CD1c-positive myeloid dendritic cell (primary cell): ENCODE results near the gene NLRP6.
A peak's percentile ranks its signal among the peaks of the same experiment; 100 is the strongest.
"Not testable (repeated sequence)": the region's sequence is repeated elsewhere in the genome, so short reads cannot be mapped to it uniquely, and the experiment has no call there.

Experiments used
- DNase-seq: peaks from one replicate; pipeline ENCODE4 v3.0.0-alpha.2; 2016; ENCODE audit errors: extremely low spot score

NLRP6 gene

DNA sequence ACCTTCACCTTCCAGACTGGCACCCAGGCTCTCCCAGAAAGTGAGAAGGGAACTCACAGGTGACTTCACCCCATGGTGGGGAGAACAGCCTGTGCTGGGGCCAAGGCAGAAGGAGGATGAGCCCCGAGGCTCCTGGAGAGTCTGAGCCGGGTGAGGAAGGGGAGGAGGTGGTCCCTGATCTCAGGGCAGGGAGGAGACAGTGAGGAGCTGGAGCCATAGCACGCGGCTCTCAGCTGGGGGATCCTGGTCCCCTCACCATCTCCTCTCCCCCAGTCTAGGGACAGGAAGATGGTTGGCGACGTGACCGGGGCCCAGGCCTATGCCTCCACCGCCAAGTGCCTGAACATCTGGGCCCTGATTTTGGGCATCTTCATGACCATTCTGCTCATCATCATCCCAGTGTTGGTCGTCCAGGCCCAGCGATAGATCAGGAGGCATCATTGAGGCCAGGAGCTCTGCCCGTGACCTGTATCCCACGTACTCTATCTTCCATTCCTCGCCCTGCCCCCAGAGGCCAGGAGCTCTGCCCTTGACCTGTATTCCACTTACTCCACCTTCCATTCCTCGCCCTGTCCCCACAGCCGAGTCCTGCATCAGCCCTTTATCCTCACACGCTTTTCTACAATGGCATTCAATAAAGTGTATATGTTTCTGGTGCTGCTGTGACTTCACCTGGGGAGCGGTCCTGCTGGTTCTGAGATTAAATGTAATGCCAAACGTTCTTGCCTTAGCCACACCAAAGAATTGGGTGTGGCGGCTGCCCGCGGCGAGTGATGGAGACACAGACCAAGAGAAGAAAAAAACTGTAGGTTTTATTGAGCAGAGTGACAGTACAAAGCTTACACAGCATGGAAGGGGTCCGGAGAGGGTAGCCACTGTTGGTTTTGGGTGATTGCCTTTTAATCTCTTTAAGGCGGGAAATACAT lies 30.8 kb downstream of the NLRP6 start:
- DNase-seq = not testable (repeated sequence)

DNA sequence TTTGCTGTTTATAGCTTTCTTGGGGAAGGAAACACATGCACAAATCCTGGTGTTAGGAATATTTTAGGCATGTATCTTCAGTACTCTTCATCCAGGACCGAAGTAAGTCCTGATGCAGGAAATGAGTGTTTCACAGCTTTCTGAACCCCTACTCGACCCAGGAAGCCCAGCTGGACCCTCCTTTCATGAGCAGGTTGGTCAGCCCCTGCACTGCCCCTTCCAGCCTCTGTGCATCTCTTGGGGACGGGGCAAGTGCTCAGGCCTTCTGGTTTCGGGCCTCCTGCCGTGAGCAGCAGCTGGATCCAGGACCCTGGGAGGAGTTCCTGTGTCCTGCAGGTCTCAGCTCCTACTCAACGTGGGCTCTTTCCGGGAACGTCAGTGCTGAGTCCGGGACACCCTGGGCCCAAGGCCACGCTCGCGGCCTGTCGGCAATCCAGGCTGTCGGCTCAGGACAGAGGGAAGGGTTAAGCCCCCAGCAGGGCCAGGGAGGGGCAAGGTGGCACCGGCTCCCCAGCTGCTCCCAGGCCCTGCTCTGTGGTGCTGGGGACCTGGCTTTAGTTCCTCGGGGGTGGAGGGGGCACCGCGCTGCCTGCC lies 31.9 kb downstream of the NLRP6 start:
- not testable (repeated sequence) for DNase-seq

DNA sequence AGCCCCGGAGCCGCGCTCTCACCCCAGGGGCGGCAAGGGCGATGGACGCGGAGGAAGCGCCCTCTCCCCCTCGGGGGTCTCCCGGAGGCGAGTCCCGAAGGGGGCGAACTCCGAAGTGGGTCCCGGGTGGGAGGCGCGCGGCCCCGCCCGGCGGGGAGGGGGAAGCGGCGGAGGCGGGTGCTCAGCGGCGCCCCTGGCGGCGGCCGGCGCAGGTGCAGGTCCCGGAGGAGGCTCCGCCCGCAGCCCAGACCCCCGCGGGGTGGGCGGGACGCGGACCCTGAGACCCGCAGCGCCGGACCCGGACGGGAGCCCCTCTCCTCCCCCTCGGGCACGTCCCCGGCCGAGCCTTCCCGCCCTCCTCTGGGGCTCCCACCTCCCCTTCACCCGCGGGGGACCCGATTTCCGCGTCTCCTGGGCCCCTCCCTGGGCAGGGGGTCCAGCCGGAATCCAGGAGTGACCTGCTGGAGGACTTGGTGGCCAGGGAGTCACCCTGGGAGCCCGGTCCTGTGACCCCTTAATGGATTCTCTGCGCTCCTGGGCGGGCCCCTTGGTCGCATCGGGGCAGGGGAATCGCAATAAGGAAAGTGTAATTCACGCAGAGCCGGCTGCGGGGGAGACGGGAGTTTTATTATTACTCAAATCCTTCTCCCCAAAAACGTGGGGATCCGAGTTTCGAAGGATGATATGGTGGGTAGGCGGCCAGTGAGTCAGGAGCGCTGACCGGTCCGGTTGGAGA lies 33.0 kb downstream of the NLRP6 start:
- DNase-seq = not testable (repeated sequence)

DNA sequence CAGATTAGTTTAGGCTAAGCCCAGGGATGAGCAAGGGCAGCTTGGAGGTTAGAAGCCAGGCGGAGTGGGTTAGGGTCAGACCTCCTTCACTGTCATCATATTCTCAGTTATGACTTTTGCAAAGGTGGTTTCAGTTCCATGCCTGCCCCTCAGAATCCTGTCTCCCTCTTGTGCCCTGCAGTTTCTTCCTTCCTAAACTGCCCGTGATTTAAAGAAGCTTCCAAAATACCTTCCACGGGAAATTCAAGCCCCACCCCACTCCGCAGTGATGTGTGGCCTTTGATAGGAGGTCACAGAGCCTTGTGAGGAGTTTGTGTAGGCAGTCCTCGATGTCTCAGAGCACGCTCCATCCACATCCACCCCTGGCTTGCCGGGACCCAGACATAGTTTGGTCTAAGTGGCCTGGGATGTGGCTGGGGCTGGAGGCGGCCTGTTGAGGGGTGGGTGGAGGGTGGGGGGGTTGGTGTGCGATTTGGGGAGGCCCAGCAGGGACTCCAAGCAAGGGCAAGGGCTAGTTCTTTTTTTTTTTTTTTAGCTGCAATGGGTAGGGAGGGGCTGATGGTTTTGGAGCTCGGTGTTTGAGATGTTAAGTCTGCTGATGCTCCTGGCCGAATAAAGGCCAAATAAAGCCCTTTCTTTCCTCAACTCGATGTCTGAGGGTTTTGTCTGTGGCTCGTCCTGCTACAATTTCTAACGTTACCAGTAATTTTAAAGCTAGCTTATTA lies 34.0 kb downstream of the NLRP6 start:
- no peak for DNase-seq

DNA sequence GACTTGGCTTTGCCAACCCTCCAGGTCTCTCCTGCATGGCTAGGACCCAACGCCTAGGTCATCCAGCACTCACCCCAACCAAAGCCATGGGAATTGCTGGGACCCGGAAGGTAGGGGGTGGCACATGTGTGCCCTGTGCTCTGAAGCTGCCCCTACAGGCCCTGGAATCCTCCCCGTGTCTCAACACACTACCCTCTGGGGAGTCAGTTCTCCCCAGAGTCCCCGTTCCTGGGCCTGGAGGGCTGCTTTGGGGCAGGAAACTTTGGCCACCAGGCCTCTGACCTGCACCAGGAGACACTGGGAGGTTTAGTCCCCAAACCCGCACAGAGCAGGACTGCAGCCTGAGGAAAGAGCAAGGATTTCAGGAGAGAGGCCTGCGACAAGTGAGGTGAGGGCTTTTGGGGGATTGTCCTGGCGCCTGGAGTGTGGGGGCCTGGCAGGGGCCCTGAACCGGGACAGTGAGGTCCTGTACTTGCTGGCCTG lies 35.1 kb downstream of the NLRP6 start:
- no peak for DNase-seq

DNA sequence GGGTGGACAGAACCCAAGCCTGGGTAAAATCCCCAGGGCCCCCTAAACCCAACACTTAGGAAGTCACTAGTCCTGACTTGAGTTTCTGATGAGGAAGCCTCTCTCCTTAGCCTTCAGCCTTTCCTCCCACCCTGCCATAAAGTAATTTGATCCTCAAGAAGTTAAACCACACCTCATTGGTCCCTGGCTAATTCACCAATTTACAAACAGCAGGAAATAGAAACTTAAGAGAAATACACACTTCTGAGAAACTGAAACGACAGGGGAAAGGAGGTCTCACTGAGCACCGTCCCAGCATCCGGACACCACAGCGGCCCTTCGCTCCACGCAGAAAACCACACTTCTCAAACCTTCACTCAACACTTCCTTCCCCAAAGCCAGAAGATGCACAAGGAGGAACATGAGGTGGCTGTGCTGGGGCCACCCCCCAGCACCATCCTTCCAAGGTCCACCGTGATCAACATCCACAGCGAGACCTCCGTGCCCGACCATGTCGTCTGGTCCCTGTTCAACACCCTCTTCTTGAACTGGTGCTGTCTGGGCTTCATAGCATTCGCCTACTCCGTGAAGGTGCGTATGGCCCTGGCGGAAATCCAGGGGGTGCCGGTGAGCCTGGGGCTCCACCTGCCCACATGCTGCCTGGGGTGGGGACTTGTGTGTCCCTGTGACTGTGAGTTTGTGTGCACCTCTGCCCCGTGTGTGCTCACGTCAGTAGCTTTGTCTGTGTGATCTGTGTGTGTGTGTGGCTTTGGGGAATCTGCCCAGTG lies 35.8 kb downstream of the NLRP6 start, which contains the start of gene IFITM1:
IFITM1 (plus strand) TSS at position 254 of the 767 bp plus-strand sequence; CDS start at position 385, 131 bp downstream.
- DNase-seq = peak; percentile 29

DNA sequence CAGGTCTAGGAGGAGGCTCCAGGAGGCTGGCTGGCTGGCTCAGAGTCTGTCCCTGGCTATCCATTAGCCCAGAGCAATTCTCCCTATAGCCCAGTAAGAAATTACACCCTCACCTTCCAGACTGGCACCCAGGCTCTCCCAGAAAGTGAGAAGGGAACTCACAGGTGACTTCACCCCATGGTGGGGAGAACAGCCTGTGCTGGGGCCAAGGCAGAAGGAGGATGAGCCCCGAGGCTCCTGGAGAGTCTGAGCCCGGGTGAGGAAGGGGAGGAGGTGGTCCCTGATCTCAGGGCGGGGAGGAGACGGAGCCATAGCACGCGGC lies 36.3 kb downstream of the NLRP6 start:
- not testable (repeated sequence) for DNase-seq

DNA sequence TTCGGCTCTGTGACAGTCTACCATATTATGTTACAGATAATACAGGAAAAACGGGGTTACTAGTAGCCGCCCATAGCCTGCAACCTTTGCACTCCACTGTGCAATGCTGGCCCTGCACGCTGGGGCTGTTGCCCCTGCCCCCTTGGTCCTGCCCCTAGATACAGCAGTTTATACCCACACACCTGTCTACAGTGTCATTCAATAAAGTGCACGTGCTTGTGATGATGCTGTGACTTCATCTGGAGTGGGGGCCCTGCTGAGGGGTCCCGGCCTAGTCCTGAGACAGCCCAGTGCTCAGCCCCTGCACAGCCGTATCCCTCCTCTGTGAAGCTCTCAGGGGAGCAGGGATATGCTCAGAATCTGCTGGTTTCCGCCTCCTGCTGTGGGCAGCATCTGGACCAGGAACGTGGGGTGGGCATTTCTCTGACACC lies 36.9 kb downstream of the NLRP6 start:
- DNase-seq = no peak

DNA sequence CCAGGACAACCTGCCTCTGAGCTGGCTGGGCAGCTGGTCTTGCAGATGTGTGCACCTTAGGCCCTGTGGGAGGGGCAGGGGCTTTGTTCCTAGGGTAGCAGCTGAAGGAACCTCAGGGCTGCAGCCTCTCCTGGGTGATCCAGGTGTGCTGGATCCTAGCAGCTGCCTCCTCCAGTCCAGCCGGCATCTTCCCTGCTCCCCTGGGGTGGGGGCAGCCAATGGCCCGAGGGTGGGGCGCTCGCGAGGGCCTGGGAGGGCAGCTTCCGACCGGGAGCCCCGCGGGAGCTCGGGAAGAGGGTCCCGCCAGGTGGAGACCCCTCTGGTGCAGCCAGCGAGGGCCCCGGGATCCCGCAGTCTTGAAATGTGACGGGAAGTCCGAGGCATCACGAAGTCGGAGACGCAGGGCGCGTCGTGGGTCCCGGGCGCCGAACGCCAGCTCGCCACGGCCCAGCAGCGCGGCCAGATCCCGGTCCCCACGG lies 37.3 kb downstream of the NLRP6 start:
- DNase-seq = no peak

DNA sequence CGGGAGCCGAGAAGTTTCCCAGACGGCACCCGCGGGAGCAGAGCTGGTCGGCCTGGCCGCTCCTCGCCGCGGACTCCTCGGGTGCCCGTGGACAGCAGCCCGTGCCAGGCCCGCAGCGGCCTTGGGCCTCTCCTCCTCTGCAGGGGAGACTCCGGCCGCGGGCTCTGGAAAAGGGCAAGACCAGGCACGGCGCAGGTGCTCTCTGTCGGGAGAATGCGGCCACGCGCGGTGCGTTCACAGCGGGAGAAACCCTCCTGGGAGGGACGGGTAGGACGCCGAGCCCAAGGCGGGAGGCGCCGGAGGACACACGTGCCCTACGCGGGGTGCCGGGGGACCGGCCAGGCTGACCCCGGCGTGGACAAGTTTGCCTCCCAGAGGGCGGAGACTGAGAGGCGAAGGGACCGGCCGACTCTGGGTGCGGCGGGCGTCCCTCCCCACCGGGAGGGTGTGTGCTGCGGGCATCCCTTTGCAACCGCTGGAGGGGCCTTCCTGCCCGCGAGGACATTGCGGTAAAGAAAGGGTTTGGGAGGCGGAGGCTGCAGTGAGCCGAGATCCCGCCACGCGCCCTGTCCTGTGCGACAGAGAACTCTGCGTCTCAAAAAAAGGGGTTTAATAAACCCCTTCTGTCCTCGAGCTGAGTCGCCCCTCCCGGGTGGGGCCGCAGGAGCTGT lies 38.0 kb downstream of the NLRP6 start:
- no peak for DNase-seq

DNA sequence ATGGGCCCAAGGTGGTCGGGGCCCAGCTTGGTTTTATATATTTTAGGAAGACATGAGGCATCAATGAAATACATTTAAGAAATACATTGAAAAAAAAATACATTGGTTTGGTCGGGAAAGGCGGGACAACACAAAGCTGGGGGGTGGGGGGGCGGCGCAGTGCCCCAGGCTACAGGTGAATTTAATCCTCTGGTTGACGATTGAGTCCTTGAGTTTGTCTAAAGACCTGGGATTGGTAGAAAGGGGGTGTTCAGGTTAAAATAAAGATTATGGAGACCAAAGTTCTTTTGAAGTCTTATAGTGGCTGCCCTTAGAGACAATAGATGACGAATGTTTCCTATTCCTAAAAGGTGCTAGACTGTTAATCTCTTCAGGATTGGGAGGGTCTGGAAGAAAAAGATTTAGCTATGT lies 38.7 kb downstream of the NLRP6 start:
- no peak for DNase-seq

DNA sequence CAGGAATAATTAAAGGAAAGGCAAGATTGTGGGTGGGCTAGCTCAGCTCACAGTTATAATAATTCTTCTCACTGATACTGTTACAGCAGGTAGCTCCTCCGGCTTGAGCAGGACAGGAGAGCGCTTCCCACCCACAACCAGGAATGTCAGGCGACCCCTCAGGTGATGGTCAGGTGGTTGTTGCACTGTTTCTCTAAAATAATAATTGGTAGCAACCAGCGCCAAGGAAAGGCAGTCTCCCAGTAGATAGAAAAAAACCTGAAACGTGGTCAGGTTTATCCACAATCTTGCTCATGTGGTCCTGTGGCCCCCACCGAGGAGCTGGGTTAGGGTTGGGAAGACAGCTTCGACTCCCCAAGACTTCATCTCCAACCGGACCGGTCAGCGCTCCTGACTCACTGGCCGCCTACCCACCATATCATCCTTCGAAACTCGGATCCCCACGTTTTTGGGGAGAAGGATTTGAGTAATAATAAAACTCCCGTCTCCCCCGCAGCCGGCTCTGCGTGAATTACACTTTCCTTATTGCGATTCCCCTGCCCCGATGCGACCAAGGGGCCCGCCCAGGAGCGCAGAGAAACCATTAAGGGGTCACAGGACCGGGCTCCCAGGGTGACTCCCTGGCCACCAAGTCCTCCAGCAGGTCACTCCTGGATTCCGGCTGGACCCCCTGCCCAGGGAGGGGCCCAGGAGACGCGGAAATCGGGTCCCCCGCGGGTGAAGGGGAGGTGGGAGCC lies 39.6 kb downstream of the NLRP6 start:
- not testable (repeated sequence) for DNase-seq

DNA sequence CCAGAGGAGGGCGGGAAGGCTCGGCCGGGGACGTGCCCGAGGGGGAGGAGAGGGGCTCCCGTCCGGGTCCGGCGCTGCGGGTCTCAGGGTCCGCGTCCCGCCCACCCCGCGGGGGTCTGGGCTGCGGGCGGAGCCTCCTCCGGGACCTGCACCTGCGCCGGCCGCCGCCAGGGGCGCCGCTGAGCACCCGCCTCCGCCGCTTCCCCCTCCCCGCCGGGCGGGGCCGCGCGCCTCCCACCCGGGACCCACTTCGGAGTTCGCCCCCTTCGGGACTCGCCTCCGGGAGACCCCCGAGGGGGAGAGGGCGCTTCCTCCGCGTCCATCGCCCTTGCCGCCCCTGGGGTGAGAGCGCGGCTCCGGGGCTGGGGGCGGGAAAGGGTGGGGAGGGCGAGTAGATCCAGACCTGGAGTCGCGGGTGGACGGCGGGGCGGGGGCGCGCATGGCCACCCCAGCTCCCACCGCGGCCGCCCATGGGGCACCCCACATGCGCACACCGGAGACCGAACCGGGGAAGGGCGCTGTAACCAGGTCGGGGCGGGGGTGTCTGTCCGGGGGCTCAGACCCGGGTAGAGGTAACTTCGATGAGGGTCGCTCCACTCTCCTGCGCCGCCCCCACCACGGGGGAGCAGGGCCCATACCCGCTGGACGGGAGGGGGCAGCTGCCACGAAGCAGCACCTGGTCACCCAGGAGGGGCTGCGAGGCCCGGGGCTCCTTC lies 40.4 kb downstream of the NLRP6 start:
- DNase-seq = not testable (repeated sequence)

DNA sequence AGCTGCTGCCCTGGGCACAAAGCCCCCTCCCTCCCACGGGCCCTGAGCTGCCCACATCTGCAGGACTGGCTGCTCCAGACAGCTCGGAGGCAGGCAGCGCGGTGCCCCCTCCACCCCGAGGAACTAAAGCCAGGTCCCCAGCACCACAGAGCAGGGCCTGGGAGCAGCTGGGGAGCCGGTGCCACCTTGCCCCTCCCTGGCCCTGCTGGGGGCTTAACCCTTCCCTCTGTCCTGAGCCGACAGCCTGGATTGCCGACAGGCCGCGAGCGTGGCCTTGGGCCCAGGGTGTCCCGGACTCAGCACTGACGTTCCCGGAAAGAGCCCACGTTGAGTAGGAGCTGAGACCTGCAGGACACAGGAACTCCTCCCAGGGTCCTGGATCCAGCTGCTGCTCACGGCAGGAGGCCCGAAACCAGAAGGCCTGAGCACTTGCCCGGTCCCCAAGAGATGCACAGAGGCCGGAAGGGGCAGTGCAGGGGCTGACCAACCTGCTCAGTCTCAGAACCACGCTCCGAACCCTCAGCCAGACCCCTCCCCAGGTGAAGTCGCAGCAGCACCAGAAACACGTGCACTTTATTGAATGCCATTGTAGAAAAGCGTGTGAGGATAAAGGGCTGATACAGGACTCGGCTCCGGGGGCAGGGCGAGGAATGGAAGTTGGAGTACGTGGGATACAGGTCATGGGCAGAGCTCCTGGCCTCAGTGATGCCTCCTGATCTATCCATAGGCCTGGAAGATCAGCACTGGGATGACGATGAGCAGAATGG lies 41.1 kb downstream of the NLRP6 start:
- not testable (repeated sequence) for DNase-seq

DNA sequence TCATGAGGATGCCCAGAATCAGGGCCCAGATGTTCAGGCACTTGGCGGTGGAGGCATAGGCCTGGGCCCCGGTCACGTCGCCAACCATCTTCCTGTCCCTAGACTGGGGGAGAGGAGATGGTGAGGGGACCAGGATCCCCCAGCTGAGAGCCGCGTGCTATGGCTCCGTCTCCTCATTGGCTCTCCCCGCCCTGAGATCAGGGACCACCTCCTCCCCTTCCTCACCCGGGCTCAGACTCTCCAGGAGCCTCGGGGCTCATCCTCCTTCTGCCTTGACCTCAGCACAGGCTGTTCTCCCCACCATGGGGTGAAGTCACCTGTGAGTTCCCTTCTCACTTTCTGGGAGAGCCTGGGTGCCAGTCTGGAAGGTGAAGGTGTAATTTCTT lies 41.7 kb downstream of the NLRP6 start:
- not testable (repeated sequence) for DNase-seq

DNA sequence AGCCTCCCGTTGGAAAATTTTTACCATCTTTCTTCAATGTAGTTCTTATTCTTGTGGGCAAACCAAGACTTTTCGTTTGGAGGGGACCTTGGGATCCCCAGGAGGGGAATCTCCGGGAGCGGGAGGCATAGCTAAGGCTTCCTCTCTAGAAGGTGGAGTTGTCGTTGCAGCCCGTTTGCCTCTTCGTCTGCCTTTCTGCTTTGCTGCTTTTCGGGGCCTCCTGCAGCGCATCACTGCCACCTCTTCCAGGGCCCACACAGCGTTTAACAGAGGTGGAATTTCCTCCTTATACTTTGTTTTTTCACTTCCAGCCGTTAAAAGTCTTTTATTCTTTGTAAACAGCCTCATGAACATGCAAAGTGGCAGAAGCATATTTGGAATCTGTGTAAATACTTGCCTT lies 45.9 kb downstream of the NLRP6 start:
- DNase-seq = no peak

DNA sequence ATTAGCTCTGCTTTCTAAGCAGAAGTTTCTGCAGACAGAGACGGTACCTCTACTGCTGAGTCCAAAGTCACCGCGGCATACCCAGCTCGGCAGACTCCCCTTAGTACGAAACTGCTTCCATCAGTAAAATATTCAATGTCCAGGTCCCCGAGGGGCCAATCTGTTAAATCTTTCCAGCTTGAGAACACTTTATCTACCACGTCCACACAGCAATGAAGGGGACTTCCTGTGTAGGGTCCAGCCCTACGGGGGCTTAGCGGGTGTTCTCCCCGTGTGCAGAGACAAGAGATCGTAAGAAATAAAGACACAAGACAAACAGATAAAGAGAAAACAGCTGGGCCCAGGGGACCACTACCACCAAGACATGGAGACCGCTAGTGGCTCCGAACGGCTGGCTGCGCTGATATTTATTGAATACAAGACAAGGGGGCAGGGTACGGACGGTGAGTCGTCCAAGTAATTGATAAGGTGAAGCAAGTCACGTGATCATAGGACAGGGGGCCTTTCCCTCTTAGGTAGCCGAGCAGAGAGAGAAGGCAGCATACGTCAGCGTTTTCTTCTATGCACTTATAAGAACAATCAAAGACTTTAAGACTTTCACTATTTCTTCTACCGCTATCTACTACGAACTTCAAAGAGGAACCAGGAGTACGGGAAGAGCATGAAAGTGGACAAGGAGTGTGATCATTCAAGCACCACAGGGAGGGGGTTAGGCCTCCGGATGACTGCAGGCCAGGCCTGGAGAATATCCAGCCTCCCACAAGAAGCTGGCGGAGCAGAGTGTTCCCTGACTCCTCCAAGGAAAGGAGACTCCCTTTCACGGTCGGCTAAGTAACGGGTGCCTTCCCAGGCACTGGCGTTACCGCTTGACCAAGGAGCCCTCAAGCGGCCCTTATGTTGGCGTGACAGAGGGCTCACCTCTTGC lies 46.6 kb downstream of the NLRP6 start:
- not testable (repeated sequence) for DNase-seq
